GM21381 (cell line): ENCODE results near the gene SMIM45.

ENCODE experiments used
- ATAC-seq: cut with Tn5 transposase; IDR thresholded peaks from one replicate; pipeline ENCODE4 v1.9.1; 2021; ENCODE audit warnings: mild to moderate bottlenecking, moderate library complexity; ENCODE audit not compliant: unreplicated experiment

The SMIM45 gene

GRCh38 chr22:41998361-41999261 lies 46.7 kb downstream of the SMIM45 start, which contains the start of gene WBP2NL:
WBP2NL (plus strand) TSS chr22:41998788; CDS start chr22:41998819, 31 bp downstream.
- ATAC-seq: peak; percentile 74

GRCh38 chr22:42000466-42000865 lies 48.5 kb downstream of the SMIM45 start:
- no peak for ATAC-seq

GRCh38 chr22:42001121-42001520 lies 49.2 kb downstream of the SMIM45 start:
- no peak for ATAC-seq

- no peak for ATAC-seq
Observed at GRCh38 chr22:42001706-42002105, 49.8 kb downstream of the SMIM45 start.

GRCh38 chr22:42007922-42008321 lies 56.0 kb downstream of the SMIM45 start:
- ATAC-seq: no peak
